Lower leg skin (tissue), 4 donors: ENCODE measurements around the gene PSME3. TPM values are rescaled to one million over a fixed set of nuclear protein-coding genes. Genes with fewer than 3 reads are reported as not detected.
"Not testable (repeated sequence)": the region's sequence is repeated elsewhere in the genome, so short reads cannot be mapped to it uniquely, and the experiment has no call there.

Experiments
- DNase-seq, 2 donors: peaks; one replicate each; pipeline ENCODE4 v3.0.0-alpha.2; 2019; ENCODE audit warnings: low spot score in 2 of 2
- H3K4me3 ChIP-seq: fragments of 200-600 bp; sonication (generic); 2 replicates; pipeline ENCODE4 v1.5.1; 2017; ENCODE audit warnings: mild to moderate bottlenecking, low read depth; ENCODE audit not compliant: poor library complexity, severe bottlenecking
- POLR2A ChIP-seq, 2 donors: fragments of 450-650 bp; IDR thresholded peaks; one replicate each; pipeline ENCODE4 v1.6.1; 2016 to 2017; ENCODE audit warnings: antibody characterized with exemption in 2 of 2, mild to moderate bottlenecking in 1 of 2, moderate library complexity in 1 of 2
- WGBS, 2 donors: methylation state at CpG; one replicate each; pipeline ENCODE4 v1.1.5; 2018; 5-methylcytosine and 5-hydroxymethylcytosine counted together
- intact Hi-C: fragments of 100-400 bp; cut with DNase I; formaldehyde crosslinking; loops from one replicate; pipeline ENCODE4 v1.15.0; 2023; ENCODE audit warnings: low total_unique reads
- total RNA-seq, 4 donors: library from RNA; depleted of rRNA; stranded (reverse); fragments of >200 nt; gene quantifications; one replicate each; pipeline ENCODE4 v1.1.0, GENCODE V29; 2016
- TF ChIP-seq, protein P1 (sequence below), 3 donors: fragments of 450-650 bp; IDR thresholded peaks; one replicate each; pipeline ENCODE4 v1.5.1; 2016; ENCODE audit warnings: antibody characterized with exemption in 3 of 3, mild to moderate bottlenecking in 3 of 3, moderate library complexity in 2 of 3

PSME3 gene
- total RNA-seq, 4 donors from 2014 or later: 56.2 to 82.0 (median 75.1) TPM

DNA sequence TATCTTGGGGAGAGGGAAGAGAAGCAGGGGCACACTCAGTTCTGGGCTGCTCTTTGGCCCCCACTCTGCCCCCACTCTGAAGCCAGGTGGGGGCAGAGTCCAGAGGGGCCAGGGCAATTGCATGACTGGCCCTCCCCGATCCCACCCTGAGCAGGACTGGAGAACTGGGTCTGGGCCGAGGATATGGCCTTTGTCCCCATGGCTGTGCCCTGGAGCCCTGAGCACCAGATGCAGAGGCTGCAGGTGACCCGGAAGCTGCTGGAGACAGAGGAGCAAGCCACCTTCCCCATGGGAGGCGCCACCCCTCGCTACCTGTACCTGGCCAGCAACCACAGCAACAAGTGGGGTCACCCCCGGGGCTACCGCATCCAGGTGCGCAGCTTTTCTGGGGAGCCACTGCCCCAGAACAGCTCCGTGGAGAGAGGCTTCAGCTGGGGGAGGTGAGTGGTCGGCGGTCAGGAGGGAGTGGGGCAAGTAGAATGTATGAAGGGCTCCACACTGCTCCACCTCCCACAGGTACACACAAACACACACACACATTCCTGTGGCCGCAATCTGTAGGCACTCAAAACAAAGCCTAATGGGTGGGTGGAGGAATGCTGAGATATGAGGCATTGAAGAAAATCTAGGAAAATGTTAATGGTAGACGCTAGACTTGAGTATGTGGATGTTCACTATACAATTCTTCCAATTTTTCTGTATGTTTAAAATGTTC lies 39.2 kb downstream of the PSME3 start:
- no peak for DNase-seq
- 96 to 97% methylated on average over 11 to 13 of the region's 13 CpGs for WGBS, 2 donors

DNA sequence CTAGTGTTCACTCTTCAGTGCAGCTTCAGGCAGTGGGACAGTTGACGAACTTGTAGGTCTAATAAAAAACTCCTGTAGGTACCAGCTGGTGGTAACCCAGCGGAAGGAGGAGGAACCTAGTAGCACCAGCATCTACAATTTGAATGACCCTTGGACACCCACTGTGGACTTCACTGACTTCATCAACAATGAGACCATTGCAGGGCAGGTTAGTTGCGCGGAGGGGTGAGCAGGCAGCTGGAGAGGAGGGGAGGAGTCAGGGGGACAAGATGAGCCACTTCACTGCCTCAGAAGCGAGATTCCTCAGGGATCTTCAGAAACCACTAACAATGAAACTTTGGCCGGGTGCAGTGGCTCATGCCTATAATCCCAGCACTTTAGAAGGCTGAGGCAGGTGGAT lies 40.1 kb downstream of the PSME3 start:
- intact Hi-C loops: no loop called here

More for the DNA sequence above, 39.2 kb downstream of the PSME3 start:
- intact Hi-C loops: no loop called here
- no peak for TF ChIP-seq POLR2A (IDR thresholded peaks at IDR 0.05)
- TF ChIP-seq, protein P1, sequence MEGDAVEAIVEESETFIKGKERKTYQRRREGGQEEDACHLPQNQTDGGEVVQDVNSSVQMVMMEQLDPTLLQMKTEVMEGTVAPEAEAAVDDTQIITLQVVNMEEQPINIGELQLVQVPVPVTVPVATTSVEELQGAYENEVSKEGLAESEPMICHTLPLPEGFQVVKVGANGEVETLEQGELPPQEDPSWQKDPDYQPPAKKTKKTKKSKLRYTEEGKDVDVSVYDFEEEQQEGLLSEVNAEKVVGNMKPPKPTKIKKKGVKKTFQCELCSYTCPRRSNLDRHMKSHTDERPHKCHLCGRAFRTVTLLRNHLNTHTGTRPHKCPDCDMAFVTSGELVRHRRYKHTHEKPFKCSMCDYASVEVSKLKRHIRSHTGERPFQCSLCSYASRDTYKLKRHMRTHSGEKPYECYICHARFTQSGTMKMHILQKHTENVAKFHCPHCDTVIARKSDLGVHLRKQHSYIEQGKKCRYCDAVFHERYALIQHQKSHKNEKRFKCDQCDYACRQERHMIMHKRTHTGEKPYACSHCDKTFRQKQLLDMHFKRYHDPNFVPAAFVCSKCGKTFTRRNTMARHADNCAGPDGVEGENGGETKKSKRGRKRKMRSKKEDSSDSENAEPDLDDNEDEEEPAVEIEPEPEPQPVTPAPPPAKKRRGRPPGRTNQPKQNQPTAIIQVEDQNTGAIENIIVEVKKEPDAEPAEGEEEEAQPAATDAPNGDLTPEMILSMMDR (IDR thresholded peaks at IDR 0.05): no peak
- no peak overlapping the region for H3K4me3 ChIP-seq

DNA sequence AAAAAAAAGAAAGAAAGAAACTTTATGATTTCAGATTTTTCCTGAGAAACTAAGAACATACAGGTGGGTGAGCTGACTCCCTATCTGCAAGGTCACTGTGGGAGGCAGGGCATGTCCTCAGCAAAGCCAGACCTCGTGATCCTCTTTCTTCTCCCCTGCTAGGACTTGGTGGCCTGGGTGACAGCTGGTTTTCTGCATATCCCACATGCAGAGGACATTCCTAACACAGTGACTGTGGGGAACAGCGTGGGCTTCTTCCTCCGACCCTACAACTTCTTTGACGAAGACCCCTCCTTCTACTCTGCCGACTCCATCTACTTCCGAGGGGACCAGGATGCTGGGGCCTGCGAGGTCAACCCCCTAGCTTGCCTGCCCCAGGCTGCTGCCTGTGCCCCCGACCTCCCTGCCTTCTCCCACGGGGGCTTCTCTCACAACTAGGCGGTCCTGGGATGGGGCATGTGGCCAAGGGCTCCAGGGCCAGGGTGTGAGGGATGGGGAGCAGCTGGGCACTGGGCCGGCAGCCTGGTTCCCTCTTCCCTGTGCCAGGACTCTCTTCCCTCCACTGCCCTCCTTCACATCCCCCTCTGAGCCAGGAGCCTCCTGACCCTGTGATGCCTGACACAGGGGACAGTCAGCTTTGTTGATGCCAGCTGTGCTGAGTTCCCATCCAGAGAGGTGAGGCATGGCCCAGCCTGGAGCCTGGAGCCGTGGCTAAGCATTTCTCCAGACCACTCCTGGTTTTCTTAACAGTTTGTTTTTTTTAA lies 40.9 kb downstream of the PSME3 start:
- H3K4me3 ChIP-seq, DNase-seq, intact Hi-C loops: not testable (repeated sequence)
- WGBS, 2 donors: 73 to 77% methylated on average over 8 to 12 of the region's 12 CpGs

More for the DNA sequence above, 40.1 kb downstream of the PSME3 start:
- WGBS, 2 donors: 82 to 84% methylated on average over 6 of the region's 6 CpGs
- H3K4me3 ChIP-seq: no peak overlapping the region
- no peak for DNase-seq
- TF ChIP-seq, protein P1 (IDR thresholded peaks at IDR 0.05): no peak
- TF ChIP-seq POLR2A (IDR thresholded peaks at IDR 0.05): no peak

DNA sequence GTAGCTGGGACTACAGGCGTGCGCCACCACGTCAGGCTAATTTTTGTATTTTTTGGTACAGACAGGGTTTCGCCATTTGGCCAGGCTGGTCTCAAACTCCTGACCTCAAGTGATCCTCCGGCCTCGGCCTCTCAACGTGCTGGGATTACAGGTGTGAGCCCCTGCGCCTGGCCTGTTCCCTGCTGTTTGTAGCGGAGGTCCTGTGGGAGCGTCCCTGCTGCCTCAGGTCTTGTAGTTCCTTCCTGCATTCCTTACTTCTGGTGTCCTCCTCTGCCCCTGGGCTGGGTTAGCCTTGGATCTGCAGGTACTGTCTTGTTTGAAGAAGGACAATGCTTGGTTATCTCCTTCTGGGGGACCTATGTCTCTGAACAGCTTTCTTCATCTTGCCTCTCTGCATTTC lies 43.8 kb downstream of the PSME3 start:
- no peak for TF ChIP-seq POLR2A (IDR thresholded peaks at IDR 0.05)
- TF ChIP-seq, protein P1 (IDR thresholded peaks at IDR 0.05): no peak
- intact Hi-C loops: no loop called here
- DNase-seq: no peak
- WGBS, 2 donors: 89 to 96% methylated on average over 10 of the region's 10 CpGs
- H3K4me3 ChIP-seq: no peak overlapping the region

DNA sequence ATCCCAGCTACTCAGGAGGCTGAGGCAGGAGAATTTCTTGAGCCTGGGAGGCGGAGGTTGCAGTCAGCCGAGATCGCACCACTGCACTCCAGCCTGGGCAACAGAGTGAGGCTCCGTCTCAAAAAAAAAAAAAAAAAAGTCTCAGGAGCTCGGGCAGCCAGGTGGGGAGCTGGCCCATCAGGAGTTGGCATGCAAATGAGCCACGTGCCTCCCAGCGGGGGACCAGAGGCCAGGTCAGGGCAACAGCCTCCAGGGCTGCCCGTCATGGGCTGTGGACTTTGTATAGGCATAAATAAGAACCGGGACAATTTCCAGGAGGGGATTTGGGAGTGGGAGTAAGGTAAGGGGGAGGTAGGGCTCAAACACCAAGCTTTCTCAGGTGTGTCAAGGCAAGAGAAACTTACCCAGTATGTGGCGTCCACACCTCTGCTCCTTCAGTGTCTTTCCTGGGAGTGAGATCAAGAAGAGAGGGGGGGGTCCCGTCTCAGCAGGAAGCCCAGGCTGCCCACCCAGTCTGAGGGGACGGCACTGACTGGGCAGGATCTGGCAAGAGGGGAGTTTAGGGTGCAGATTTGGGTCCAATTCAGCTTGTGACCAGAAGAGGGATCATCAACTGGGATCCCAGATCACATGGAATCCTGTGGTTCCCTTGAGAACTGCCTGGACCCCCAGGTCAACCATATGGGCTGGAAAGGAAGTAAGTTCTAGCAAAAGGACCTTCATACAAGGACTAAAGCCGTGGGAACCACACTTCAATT lies 45.1 kb downstream of the PSME3 start:
- H3K4me3 ChIP-seq: no peak overlapping the region
- WGBS, 2 donors: 45 to 47% methylated on average over 13 of the region's 13 CpGs
- TF ChIP-seq, protein P1 (IDR thresholded peaks at IDR 0.05): no peak
- no peak for TF ChIP-seq POLR2A (IDR thresholded peaks at IDR 0.05)
- intact Hi-C loops: no loop called here
- DNase-seq: no peak
